DMS53 treated with DMSO at 0.1 percent for 48 hours (cell line): ENCODE results near the gene SORT1.
A peak's percentile ranks its signal among the peaks of the same experiment; 100 is the strongest.

Experiments
- DNase-seq: peaks from one replicate; lab custom pipeline; 2025; ENCODE audit not compliant: unreplicated experiment; lab: John Stamatoyannopoulos, UW

The SORT1 gene

GRCh38 chr1:109263597-109264378 lies 133.9 kb downstream of the SORT1 start:
- peak; percentile 91 for DNase-seq

- DNase-seq, result no peak
Measured at GRCh38 chr1:109263234-109263596, 134.5 kb downstream of the SORT1 start.

- no peak for DNase-seq
Measured at GRCh38 chr1:109262231-109263055, 135.3 kb downstream of the SORT1 start.

- no peak for DNase-seq
Measured at GRCh38 chr1:109261578-109261977, 136.1 kb downstream of the SORT1 start.

- no peak for DNase-seq
Measured at GRCh38 chr1:109261006-109261405, 136.7 kb downstream of the SORT1 start.

- DNase-seq, result no peak
Measured at GRCh38 chr1:109259674-109260557, 137.8 kb downstream of the SORT1 start.
